Hypothalamus (tissue), 51 donors: ENCODE data around the gene AGO3.
"Not testable (repeated sequence)": the region's sequence is repeated elsewhere in the genome, so short reads cannot be mapped to it uniquely, and the experiment has no call there.

Experiments
- DNase-seq, 51 donors: peaks; one replicate each; lab custom pipeline; 2025; lab: John Stamatoyannopoulos, UW

The AGO3 gene

GRCh38 chr1:35988237-35988636 lies 57.3 kb downstream of the AGO3 start:
- no peak for DNase-seq

GRCh38 chr1:36006941-36007500 lies 76.1 kb downstream of the AGO3 start:
- no peak for DNase-seq

DNA sequence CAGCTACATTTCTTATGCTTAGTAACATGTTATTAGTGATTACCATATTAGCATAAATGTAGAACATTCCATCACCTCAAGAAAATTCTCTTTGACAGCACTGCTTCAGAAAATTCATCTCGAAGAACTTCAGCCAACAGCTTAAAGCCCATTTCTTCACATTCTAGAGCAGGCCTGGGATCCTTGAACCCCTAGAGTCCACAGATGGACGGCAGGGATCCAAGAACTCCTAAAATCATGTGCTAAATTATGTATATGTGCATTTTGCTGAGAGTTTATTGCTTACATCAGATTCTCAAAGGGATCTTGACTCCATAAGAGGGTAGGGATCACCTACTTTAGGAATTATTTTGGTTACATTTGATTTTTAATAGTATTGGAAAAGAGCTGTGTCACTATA lies 76.8 kb downstream of the AGO3 start:
- no peak for DNase-seq

GRCh38 chr1:36008546-36009197 lies 77.8 kb downstream of the AGO3 start:
- no peak for DNase-seq

- DNase-seq: no peak
Observed at GRCh38 chr1:36014722-36015220, 83.9 kb downstream of the AGO3 start.

GRCh38 chr1:36016686-36017085 lies 85.8 kb downstream of the AGO3 start:
- DNase-seq: no peak

DNA sequence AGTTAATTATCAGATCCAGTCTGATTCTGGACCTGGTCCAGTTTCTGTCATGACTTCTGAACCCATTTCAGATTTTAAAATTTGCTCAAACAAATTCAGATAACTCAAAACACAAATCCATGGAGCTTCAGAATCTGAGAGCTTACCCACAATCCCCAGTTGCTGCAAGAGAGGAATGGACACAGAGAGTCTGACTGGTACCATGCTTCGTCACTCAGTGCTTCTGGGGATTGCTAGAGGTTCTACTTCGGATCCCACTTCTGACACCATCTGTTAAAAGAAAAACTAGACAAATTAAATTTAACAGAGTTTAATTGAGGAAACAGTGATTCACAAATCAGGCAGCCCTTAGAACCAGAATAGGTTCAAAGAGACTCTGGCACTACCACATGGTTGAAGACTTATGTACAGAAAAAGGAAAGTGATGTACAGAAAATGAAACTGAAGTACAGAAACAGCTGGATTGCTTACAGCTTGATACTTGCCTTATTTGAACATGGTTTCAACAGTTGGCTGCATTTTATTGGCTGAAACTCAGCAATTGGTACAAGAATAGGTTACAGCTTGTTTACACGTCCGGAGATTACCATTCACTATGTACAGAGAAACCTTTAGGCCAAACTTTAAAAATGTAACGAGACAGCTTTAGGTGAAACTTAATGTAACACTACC lies 92.3 kb downstream of the AGO3 start:
- no peak for DNase-seq

- DNase-seq: not testable (repeated sequence)
Observed at GRCh38 chr1:36024024-36024423, 93.1 kb downstream of the AGO3 start.

- DNase-seq: no peak
Observed at GRCh38 chr1:36024847-36025246, 93.9 kb downstream of the AGO3 start.

DNA sequence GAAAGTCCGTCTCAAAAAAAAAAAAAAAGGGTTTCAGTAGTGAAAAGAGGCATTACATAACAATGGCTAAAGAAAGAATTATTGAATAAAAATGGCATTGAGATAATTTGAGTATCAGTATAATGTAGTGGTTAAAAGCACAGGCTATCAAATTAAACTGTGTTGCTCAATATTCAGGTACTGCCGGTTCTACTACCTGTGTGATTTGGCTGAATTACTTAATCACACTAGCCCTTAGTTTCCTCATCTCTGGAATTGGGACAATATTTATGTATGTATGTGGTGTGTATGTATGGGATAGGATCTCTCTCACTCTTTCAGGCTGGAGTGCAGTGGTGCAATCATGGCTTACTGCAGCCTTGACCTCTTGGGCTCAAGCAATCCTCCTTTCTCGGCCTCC lies 96.9 kb downstream of the AGO3 start:
- no peak for DNase-seq

- DNase-seq: no peak
Observed at GRCh38 chr1:36031441-36031840, 100.5 kb downstream of the AGO3 start.

DNA sequence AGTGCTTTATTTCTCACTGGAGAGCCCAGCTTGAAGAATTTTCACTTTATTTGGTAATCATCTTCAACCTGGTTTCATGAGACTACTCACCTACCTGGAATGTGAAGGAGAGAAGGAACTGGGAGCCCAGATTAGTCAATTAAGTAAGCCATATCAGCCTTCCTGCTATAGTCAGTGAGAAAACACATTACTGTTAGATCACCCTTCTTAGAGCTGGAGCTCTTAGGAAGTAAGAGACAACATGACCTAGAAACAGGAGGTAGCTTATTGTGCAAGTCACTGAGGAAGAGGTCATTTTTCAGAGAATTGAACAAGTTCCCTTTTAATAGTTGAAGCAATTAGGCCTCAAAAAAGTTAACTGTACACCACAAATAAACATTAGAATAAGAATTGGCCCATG lies 103.8 kb downstream of the AGO3 start:
- no peak for DNase-seq

DNA sequence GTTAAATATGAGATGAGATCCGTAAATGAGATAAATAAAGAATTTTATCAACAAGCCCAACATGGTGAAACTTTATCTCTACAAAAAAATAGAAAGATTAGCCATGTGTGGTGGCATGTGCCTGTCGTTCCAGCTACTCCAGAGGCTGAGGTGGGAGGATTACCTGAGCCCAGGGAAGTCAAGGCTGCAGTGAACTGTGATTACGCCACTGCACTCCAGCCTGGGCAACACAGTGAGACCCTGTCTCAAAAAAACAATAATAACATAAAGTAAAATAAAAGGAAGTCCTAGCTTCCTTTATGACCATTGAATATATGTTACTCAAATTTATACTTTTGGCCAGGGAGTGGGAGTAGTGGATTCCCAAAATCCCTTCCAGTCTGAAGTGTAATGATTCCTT lies 104.2 kb downstream of the AGO3 start:
- no peak for DNase-seq

DNA sequence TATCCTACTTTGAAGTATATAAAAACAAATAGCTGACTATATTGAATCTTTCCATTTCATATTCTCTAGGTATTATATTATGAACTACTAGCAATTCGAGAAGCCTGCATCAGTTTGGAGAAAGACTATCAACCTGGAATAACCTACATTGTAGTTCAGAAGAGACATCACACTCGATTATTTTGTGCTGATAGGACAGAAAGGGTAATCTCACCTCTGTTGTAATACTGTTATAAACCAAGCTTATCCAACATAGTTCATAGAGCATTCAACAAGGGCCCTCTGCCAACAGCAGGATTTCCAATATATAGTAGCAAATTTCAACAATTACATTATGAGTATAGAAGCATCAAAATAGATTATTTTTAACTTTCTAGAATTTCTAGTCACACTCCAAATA lies 109.3 kb downstream of the AGO3 start:
- no peak for DNase-seq

- DNase-seq: no peak
Observed at GRCh38 chr1:36051821-36052220, 120.9 kb downstream of the AGO3 start.

DNA sequence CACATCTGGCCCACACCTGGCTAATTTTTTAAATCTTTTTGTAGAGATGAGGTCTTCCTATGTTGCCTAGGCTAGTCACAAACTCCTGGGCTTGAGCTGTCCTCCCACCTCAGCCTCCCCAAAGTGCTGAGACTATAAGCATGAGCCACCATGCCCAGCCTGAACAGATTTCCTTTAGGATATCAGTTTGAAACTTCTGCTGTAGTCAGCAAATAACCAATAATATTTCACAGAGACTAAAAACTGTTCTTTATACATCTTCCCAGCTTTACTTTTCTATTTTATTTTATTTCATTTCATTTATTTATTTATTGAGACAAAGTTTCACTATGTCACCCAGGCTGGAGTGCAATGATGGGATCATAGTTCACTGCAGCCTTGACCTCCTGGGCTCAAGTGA lies 123.1 kb downstream of the AGO3 start:
- DNase-seq: no peak

GRCh38 chr1:36055706-36056105 lies 124.8 kb downstream of the AGO3 start:
- DNase-seq: no peak

- no peak for DNase-seq
Observed at GRCh38 chr1:36062315-36062714, 131.4 kb downstream of the AGO3 start.

DNA sequence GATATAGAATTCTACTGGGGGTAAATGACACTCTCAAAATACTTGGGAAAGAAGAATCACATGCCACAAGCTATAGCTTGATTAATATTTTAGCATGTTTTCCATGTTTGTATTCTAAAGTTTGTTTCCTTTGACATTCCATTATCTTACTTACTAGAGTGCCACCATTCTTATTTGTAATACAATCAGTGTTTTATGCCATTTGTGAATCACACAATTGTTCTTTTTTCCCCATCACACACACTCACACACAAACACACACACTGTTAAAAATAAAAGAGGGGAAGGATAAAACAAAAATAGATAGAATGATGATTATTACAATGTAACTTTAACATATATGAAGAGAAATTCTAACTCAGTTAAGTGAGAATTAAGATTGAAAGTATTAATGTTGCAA lies 137.0 kb downstream of the AGO3 start:
- DNase-seq: peak in 1 of 51 donors; percentile 15

- DNase-seq: no peak
Observed at GRCh38 chr1:36068866-36069265, 138.0 kb downstream of the AGO3 start.

- DNase-seq: no peak
Observed at GRCh38 chr1:36070349-36070748, 139.4 kb downstream of the AGO3 start.

GRCh38 chr1:36076979-36077573 lies 146.2 kb downstream of the AGO3 start:
- DNase-seq: no peak
